AG09319 (cell line): ENCODE results near the gene HOXD11.
A peak's percentile ranks its signal among the peaks of the same experiment; 100 is the strongest.

Source experiments
- DNase-seq: peaks from one replicate; pipeline ENCODE4 v3.0.0-alpha.2; 2010; ENCODE audit warnings: low read depth; ENCODE audit errors: extremely low read depth
- CTCF ChIP-seq: IDR thresholded peaks from 2 replicates; pipeline ENCODE4 v1.5.1; 2011; ENCODE audit warnings: low read depth, mild to moderate bottlenecking, inconsistent platforms, low read length, moderate library complexity

Gene HOXD11

GRCh38 chr2:176123411-176124109, 16.5 kb downstream of the HOXD11 start:
- DNase-seq: no peak

GRCh38 chr2:176124110-176124946, 17.2 kb downstream of the HOXD11 start:
- DNase-seq: no peak

More at GRCh38 chr2:176123411-176124109, 16.5 kb downstream of the HOXD11 start:
- TF ChIP-seq CTCF: no peak

DNA sequence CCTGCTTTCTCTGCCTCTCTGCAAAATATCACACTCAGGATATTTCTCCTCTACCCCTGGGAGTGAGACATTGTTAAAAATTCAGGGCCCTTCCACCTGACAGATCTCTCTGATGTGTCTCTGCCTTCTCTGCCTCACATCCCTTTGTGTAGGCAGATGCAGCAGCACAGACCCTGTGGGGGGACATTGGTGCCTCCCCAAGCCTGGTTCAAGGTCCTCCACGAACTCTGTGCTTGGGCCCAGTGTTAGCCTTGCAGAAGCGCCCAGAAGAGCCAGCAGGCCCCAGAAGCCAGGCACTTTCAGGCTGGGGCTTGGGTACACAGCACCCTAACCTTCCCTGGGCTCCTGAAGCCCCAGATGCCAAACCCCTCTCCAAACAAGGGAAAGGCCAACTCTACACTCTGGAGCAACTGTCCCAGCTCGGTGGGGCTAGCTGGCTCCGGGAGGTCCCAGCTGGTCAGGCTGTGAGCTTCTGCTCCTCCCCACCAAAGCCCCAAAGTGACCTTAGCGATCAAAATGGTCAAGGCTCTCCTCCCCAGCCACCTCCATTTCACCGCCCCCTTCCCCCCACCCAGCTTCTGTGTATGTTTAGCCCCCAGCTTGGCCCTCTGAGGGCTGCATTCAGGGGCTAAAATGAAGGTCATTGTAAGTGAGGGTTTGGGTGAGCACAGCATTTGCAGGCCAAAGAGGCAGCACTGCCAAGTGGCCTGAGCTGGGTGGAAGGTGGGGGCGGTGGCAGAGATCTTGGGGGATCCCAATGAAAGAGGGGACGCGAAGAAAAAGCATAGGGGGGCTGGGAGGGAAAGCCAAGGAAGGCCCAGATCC, 18.1 kb downstream of the HOXD11 start:
- no peak for DNase-seq
- TF ChIP-seq CTCF: no peak

More at GRCh38 chr2:176124110-176124946, 17.2 kb downstream of the HOXD11 start:
- no peak for TF ChIP-seq CTCF

- DNase-seq: no peak
- no peak for TF ChIP-seq CTCF
Measured at GRCh38 chr2:176125772-176126054, 18.6 kb downstream of the HOXD11 start.

DNA sequence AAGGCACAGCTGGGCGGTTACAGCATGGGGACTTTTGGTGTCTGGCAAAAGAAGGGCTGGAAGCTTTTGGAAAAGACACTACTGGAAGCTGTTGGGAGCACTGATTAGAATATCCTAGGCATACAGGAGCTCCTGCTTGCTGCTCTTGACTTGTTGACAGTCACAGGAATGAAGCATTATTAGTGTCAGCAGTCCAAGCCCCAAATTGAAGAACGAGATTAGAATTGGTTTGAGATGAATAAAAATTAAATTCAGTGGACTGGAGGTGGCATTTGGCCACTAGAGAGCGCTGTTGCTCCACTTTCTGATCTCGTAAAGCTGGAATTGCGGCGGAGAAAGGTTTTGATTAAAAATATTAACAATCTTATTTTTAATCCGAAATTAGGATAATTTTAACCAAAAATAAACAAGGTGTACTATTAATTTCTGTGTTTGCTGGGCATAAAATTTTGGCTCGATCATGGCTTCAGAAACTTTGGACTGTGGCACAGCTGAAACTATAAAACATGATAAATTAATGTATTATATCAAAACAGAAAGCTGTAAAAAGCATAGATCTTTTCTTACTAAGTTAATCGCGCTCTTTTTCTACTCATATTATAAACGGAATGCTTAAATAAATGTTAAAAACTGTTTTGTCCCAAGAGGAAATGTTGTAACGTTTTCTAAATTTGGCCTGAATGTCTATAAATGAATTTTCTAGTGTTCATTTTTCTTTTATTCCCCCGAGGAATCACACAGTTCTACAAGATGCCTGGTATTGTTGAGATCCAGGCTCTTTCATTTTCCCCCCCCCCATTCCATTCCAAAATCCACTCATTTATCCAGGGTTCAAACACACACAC, 20.1 kb downstream of the HOXD11 start:
- peak; percentile 78 for TF ChIP-seq CTCF
- peak; percentile 7 for DNase-seq

GRCh38 chr2:176127774-176128072, 20.6 kb downstream of the HOXD11 start:
- TF ChIP-seq CTCF: no peak
- no peak for DNase-seq
